DND-41 (cell line): ENCODE measurements around the gene FGFR2.

ENCODE experiments used
- CTCF ChIP-seq: IDR thresholded peaks from 2 replicates; pipeline ENCODE4 v1.5.1; 2012; ENCODE audit warnings: borderline replicate concordance, low read length, moderate library complexity, mild to moderate bottlenecking; ENCODE audit not compliant: poor library complexity, severe bottlenecking; ENCODE audit errors: extremely low read depth
- EZH2 ChIP-seq: IDR thresholded peaks from 3 replicates; pipeline ENCODE4 v1.6.1; 2012; ENCODE audit warnings: borderline replicate concordance, low read depth, mild to moderate bottlenecking, moderate library complexity, low read length, inconsistent platforms; ENCODE audit not compliant: severe bottlenecking

GRCh38 chr10:121530481-121531075, 67.7 kb downstream of the FGFR2 start:
- no peak for TF ChIP-seq CTCF
- no peak for TF ChIP-seq EZH2
